SK-N-MC (cell line): Measurements from ENCODE around the gene KIAA0408.

Source experiments
- EZH2 ChIP-seq: fragments of 200-600 bp; sonication (generic); IDR thresholded peaks from one replicate; pipeline ENCODE4 v1.6.1; 2017; ENCODE audit warnings: antibody characterized with exemption
- POLR2AphosphoS5 ChIP-seq: IDR thresholded peaks from 2 replicates; pipeline ENCODE4 v1.6.1; 2012; ENCODE audit warnings: mild to moderate bottlenecking, low read depth, low read length, borderline replicate concordance

DNA sequence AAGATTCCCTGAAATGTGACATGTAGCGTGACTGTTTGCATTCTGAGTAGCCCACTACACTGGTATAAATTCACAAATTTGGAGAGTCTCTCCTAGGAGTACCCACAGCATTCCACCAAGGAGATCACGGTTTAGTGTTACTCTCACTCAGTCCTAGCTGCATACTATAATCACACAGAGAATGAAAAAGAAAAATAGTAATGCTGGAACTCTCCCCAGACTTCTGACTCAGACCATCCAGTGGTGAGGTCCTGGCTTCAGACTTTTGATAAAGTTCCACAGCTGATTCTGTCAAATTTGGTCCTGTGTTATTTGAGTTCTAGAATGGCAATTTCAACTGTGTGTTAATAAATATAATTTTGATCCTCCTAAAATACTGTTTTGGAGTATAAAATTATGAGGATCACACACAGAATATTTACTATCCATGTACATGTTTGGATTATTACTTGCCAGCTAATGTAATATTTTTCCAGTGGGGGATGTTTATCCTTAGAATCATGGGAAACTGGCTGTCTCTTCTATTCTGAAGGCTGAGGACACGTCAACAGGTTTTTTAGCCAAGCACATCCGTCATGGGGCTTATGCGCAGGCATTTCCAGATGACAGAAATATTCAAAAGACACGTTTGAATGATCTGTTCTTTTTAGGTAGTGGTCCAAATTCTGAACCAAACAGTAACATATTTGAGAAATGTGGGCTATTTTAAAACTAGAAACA lies 5.1 kb upstream of the KIAA0408 start:
- TF ChIP-seq POLR2AphosphoS5 (no peak), EZH2 (no peak)
